HepG2 (cell line): ENCODE measurements around the gene STEAP1. TPM values are rescaled to one million over a fixed set of nuclear protein-coding genes. Genes with fewer than 3 reads are reported as not detected.
A peak's percentile ranks its signal among the peaks of the same experiment; 100 is the strongest.

ENCODE experiments used
- ERF ChIP-seq: IDR thresholded peaks from 2 replicates; pipeline ENCODE4 v1.6.1; 2018; ENCODE audit warnings: missing biosample characterization, missing genetic modification reagents
- GABPA ChIP-seq, 2 experiments: IDR thresholded peaks; 2 replicates each; pipeline ENCODE4 v1.6.1; 2011 to 2016; ENCODE audit warnings: low read depth in 2 of 2, low read length in 1 of 2, missing biosample characterization in 1 of 2, missing genetic modification characterization in 1 of 2
- HBP1 ChIP-seq: IDR thresholded peaks from 2 replicates; pipeline ENCODE4 v1.6.1; 2016; ENCODE audit warnings: low read depth, control low read depth
- KIAA2018 ChIP-seq: sonication (generic); formaldehyde crosslinking; IDR thresholded peaks from 2 replicates; pipeline ENCODE4 v1.5.0; 2020; ENCODE audit warnings: mild to moderate bottlenecking, missing genetic modification reagents, borderline replicate concordance
- NBN ChIP-seq: fragments of 450-650 bp; conservative IDR thresholded peaks from 2 replicates; pipeline ENCODE4 v1.6.1; 2017
- RFX3 ChIP-seq: IDR thresholded peaks from 2 replicates; pipeline ENCODE4 v1.6.1; 2016; ENCODE audit warnings: missing biosample characterization, missing genetic modification reagents
- SMAD9 ChIP-seq: sonication (generic); formaldehyde crosslinking; IDR thresholded peaks from 2 replicates; pipeline ENCODE4 v1.5.1; 2020; ENCODE audit warnings: mild to moderate bottlenecking, missing genetic modification reagents
- SP4 ChIP-seq: sonication (generic); formaldehyde crosslinking; IDR thresholded peaks from 2 replicates; pipeline ENCODE4 v1.8.1; 2023; ENCODE audit warnings: mild to moderate bottlenecking, missing genetic modification reagents
- TFDP1 ChIP-seq: IDR thresholded peaks from 2 replicates; pipeline ENCODE4 v1.6.1; 2016; ENCODE audit warnings: missing compliant biosample characterization, missing genetic modification reagents, borderline replicate concordance
- ZBTB39 ChIP-seq: sonication (generic); formaldehyde crosslinking; IDR thresholded peaks from 2 replicates; pipeline ENCODE4 v1.5.0; 2020; ENCODE audit warnings: missing genetic modification reagents
- ZEB1 ChIP-seq: IDR thresholded peaks from 2 replicates; pipeline ENCODE4 v1.6.1; 2012; ENCODE audit warnings: mild to moderate bottlenecking, low read depth, inconsistent platforms; ENCODE audit not compliant: insufficient replicate concordance
- ZNF567 ChIP-seq: sonication (generic); formaldehyde crosslinking; IDR thresholded peaks from 2 replicates; pipeline ENCODE4 v1.8.1; 2023; ENCODE audit warnings: mild to moderate bottlenecking, missing genetic modification reagents, borderline replicate concordance
- ZNF580 ChIP-seq: IDR thresholded peaks from 2 replicates; pipeline ENCODE4 v1.6.1; 2016; ENCODE audit warnings: low read depth, borderline replicate concordance
- ZNF740 ChIP-seq: sonication (generic); formaldehyde crosslinking; IDR thresholded peaks from 2 replicates; pipeline ENCODE4 v1.4.0; 2020; ENCODE audit warnings: missing genetic modification reagents
- polyA plus RNA-seq, 8 experiments: library from polyadenylated mRNA; depleted of rRNA in 3 of 8; stranded (reverse) in 7 of 8; unstranded in 1 of 8; fragments of >200 nt; fragmentation: Illumina TruSeq in 4 of 8; extraction: Trizol in 4 of 8; gene quantifications; 2 replicates each; pipeline versions ENCODE4 v1.2.1 to v1.2.3, GENCODE V29; 2011 to 2016; ENCODE audit warnings: low read depth in 4 of 8, missing spikeins in 1 of 8, mixed read lengths in 1 of 8; ENCODE audit not compliant: insufficient read depth in 1 of 8
- total RNA-seq, 5 experiments: library from RNA; depleted of rRNA; stranded (reverse); fragments of >200 nt; fragmentation: Illumina TruSeq; extraction: Trizol; gene quantifications; 2 replicates each; pipeline ENCODE4 v1.2.3, GENCODE V29; 2016; ENCODE audit warnings: low read depth in 1 of 5

Gene STEAP1
- total and polyA plus RNA-seq, 2 of the 13 experiments (the other 11 are each of a cell fraction or from before 2014, with no cell fraction given): 23.2 to 24.2 TPM

GRCh38 chr7:90211391-90212148 is 57.3 kb downstream of the STEAP1 start, which contains the start of gene STEAP2 (continued):
- TF ChIP-seq KIAA2018 (CRISPR knock-in tag): 0 out of 2 replicates have a peak, but pooled peaks have one; percentile 23
- TF ChIP-seq TFDP1: peak; percentile 81; the same call in 1 of the 2 replicates
- TF ChIP-seq RFX3 (CRISPR knock-in tag): no peak
- TF ChIP-seq NBN: no peak
- TF ChIP-seq HBP1 (CRISPR knock-in tag): peak; percentile 53; the same call in 1 of the 2 replicates
- TF ChIP-seq ZNF740: 0 out of 2 replicates have a peak, but pooled peaks have one; percentile 25
- TF ChIP-seq ZEB1: peak; percentile 24
- TF ChIP-seq SMAD9 (CRISPR knock-in tag): no peak
- TF ChIP-seq GABPA (IDR thresholded peaks at IDR 0.05; ENCODE audit: low read depth, low read length): no peak
- TF ChIP-seq GABPA (CRISPR knock-in tag; IDR thresholded peaks at IDR 0.05; ENCODE audit: low read depth): 0 out of 2 replicates have a peak, but pooled peaks have one; percentile 1
- peak; percentile 25; the same call in 1 of the 2 replicates for TF ChIP-seq ERF (CRISPR knock-in tag)
- 0 out of 2 replicates have a peak, but pooled peaks have one; percentile 21 for TF ChIP-seq ZNF580
- peak; percentile 74; the same call in 1 of the 2 replicates for TF ChIP-seq ZNF567 (CRISPR knock-in tag)
- TF ChIP-seq SP4 (CRISPR knock-in tag): peak; percentile 80
- no peak for TF ChIP-seq ZBTB39
